ENCODE measurements around the gene TRPM1.

The TRPM1 gene

DNA sequence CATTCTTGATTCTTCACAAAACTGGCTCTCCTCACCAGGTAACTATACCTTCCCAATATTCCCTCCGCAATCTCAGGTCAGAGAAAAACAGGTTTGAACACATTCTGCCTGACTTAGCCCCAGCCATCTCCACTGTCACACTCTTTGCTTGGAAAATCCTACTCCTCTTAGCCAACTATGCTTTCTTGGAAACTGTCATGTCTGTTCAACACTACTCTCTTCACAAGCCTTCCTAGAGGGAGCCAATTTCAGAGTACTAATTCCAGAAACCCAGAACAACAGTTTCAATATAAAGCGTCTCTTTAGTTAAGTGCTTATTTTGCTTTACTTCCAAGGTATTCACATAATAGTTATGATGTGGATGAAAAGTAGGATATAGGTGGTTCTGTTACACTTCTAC is 131.8 kb downstream of the TRPM1 start:
- DNase-seq (ENCODE audit: low spot score) = no peak

- no peak for DNase-seq (ENCODE audit: low spot score)
Measured at GRCh38 chr15:30963681-30964080, 137.8 kb downstream of the TRPM1 start.

DNA sequence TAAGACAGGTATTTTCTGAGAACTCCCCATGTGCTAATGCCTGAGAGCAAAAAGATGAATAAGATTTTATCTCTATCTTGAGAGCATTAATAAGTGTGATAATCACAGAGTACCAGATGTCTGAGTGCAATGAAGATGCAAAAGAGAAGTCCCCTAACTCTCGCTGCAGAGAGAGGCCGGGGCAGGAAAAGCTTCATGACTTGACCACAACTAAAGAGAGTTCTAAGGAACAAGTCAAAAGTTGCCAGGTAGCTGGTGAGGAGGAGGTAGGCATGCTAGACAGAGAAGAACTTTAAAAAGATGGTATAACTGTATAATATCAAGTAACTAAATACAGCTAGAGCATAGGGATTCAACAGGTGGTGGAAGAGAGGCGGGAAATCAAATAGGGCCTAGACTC is 138.9 kb downstream of the TRPM1 start:
- no peak for DNase-seq (ENCODE audit: low spot score)

GRCh38 chr15:30962079-30962478 is 139.4 kb downstream of the TRPM1 start:
- DNase-seq (ENCODE audit: low spot score) = no peak

- no peak for DNase-seq (ENCODE audit: low spot score)
Measured at GRCh38 chr15:30958219-30958618, 143.3 kb downstream of the TRPM1 start.

DNA sequence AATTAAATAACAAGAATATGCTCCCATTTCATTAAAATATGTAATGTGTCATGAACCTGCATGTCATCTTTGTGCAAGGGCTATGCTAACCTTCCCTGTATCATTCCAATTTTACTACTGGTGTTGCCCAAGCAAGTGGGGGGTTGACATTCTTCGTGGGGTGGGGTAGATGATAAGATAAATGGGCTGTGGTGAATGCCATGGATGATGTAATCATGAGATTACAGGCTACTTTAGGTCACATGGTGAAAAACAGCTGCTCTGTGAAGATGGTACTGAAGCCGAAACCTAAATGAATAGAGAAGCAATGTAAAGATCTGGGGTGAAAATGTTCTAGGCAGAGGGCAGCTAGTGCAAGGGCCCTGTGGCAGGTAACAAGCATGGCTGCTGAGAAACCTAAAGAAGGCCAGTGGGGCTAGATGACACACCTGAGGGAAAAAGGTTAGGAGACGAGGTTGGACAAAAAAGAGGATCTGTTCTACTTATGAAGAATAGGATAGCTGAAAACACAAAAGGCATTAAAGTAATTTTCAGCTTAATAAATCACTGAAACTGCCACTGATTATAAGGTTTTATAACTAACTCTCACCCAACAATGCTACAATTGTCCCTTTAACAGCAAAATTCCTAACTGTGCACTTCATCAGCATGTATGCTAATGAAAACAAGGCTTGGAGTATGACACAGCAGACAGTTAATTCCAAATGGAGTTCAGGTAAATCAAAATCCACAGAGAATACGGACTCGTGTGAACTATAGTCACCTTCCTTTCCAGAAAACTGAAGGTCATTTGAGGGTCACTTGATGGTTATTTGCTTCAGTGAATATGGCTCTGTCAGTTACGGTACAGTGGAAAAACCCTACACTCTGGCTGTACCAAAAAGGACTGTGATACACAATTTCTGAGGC is 145.1 kb downstream of the TRPM1 start:
- peak; percentile 6 for DNase-seq (ENCODE audit: low spot score)

- no peak for DNase-seq (ENCODE audit: low spot score)
Measured at GRCh38 chr15:30954674-30955073, 146.9 kb downstream of the TRPM1 start.

DNA sequence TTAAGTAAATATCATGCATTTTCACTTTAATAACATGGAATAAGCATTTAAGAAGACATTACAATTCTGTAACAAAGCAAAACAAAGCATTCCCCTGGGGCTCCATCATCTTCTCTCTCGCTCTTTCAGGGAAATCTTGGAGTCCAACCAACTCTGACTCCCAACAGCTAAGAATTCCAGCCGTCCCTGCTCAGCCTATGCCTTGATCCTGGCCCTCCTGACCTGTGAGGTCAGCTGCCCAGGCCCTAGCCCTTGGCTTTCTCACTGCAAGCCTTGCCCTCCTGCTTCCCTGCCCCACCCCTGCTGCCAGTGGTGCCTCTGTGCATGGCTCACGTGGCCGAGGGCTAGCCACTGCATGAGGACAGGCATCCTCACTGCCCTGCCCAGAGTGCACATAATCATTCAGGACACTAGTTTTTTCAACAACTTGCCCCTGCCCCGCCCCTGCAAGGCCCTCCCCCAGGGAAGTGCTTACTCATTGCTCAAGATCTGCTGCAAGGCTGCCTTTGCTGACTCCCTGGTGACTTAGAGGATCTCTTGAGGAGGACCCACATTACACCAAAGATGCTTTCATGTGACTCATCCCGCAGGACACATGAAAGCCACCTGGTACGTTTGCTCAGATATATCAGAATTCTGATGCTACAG is 147.7 kb downstream of the TRPM1 start:
- peak; percentile 87 for DNase-seq (ENCODE audit: low spot score)

- no peak for DNase-seq (ENCODE audit: low spot score)
Measured at GRCh38 chr15:30953183-30953582, 148.3 kb downstream of the TRPM1 start.

Data from GM03348 (cell line).